HepG2 (cell line): Measurements from ENCODE around the gene INAFM2. TPM values are rescaled to one million over a fixed set of nuclear protein-coding genes. Genes with fewer than 3 reads are reported as not detected.

Experiments
- ATAC-seq: fragments of 200-7000 bp; cut with Tn5 transposase; 3 replicates; pipeline ENCODE4 v1.9.1; 2020; ENCODE audit warnings: mild to moderate bottlenecking, moderate library complexity
- BruUV-seq: library from RNA; stranded (reverse); fragments of 400-500 nt; replicated peaks from 2 replicates; lab custom pipeline; 2021; lab: Mats Ljungman, UMichigan
- CTCF ChIA-PET: fragments of 300-600 bp; formaldehyde crosslinking; extraction: SDS; loops from one replicate; lab custom pipeline; 2021; ENCODE audit warnings: low total read pairs, inconsistent platforms, low intra/inter-chr PET ratio; lab: Yijun Ruan, JAX
- POLR2A ChIA-PET: fragments of 350-600 bp; sonication (Branson Sonifier 250); formaldehyde crosslinking; loops from one replicate; lab custom pipeline; 2020; ENCODE audit warnings: antibody characterized with exemption, inconsistent platforms; lab: Yijun Ruan, JAX
- DNase-seq: peaks from one replicate; pipeline ENCODE4 v3.0.0-alpha.2; 2015; ENCODE audit warnings: low spot score
- FAIRE-seq: peaks from 3 replicates; lab custom pipeline; 2011; peaks lifted over from hg19 to GRCh38; lab: Jason Lieb, UNC
- H2AFZ ChIP-seq: one replicate; pipeline ENCODE4 v1.6.1; 2011; ENCODE audit warnings: low read length, inconsistent platforms
- H3K27ac ChIP-seq: fragments of 300-600 bp; 3 replicates; pipeline ENCODE4 v1.8.0; 2011; ENCODE audit warnings: mixed run types, mild to moderate bottlenecking, mixed read lengths, low read length, inconsistent platforms; ENCODE audit not compliant: insufficient read depth; ENCODE audit errors: extremely low read length
- H3K27me3 ChIP-seq, 2 experiments: fragments of 200-600 bp in 1 of 2; 2 replicates in 1 of 2; 3 replicates in 1 of 2; pipeline versions ENCODE4 v1.6.0 to v1.8.0; 2011; ENCODE audit warnings: low read length in 2 of 2, mild to moderate bottlenecking in 2 of 2, moderate library complexity in 2 of 2, inconsistent platforms in 1 of 2; ENCODE audit not compliant: insufficient read depth in 2 of 2, control insufficient read depth in 1 of 2
- H3K36me3 ChIP-seq, 2 experiments: fragments of 200-600 bp in 1 of 2; replicated peaks in 1 of 2; 2 replicates in 1 of 2; 3 replicates in 1 of 2; pipeline versions ENCODE4 v1.5.1 to v1.8.0; 2011; ENCODE audit warnings: low read length in 2 of 2, inconsistent platforms in 1 of 2; ENCODE audit not compliant: insufficient read depth in 2 of 2, control insufficient read depth in 1 of 2
- H3K4me1 ChIP-seq: 2 replicates; pipeline ENCODE4 v1.5.1; 2012; ENCODE audit warnings: low read length, inconsistent platforms; ENCODE audit not compliant: insufficient read depth
- H3K4me2 ChIP-seq: 2 replicates; pipeline ENCODE4 v1.6.0; 2011; ENCODE audit warnings: low read depth, low read length, inconsistent platforms
- H3K4me3 ChIP-seq, 3 experiments: fragments of 200-600 bp in 1 of 3; sonication (generic), shearing (Covaris generic) in 1 of 3; replicated peaks in 1 of 3; 2 replicates each; pipeline ENCODE4 v1.5.1; 2011 to 2016; ENCODE audit warnings: low read length in 3 of 3, inconsistent platforms in 2 of 3, low read depth in 2 of 3, mild to moderate bottlenecking in 2 of 3, control low read depth in 1 of 3, mixed read lengths in 1 of 3; ENCODE audit not compliant: insufficient read depth in 1 of 3
- H3K79me2 ChIP-seq: one replicate; pipeline ENCODE4 v1.6.1; 2011; ENCODE audit warnings: low read length, inconsistent platforms; ENCODE audit not compliant: insufficient read depth
- H3K9ac ChIP-seq: 2 replicates; pipeline ENCODE4 v1.6.0; 2011; ENCODE audit warnings: mild to moderate bottlenecking, low read depth, low read length, inconsistent platforms; ENCODE audit not compliant: insufficient read depth
- H3K9me3 ChIP-seq: 2 replicates; pipeline ENCODE4 v1.5.1; 2012; ENCODE audit warnings: mild to moderate bottlenecking, low read length
- H4K20me1 ChIP-seq: 2 replicates; pipeline ENCODE4 v1.6.0; 2011; ENCODE audit warnings: inconsistent platforms, mild to moderate bottlenecking, low read length, moderate library complexity; ENCODE audit not compliant: insufficient read depth
- FOSL2 ChIP-seq: sonication (generic); formaldehyde crosslinking; IDR thresholded peaks from 2 replicates; pipeline ENCODE4 v1.4.0; 2020; ENCODE audit warnings: missing genetic modification reagents
- HBP1 ChIP-seq: IDR thresholded peaks from 2 replicates; pipeline ENCODE4 v1.6.1; 2016; ENCODE audit warnings: low read depth, control low read depth
- HNRNPUL1 ChIP-seq: fragments of 200-400 bp; formaldehyde crosslinking; IDR thresholded peaks from 2 replicates; pipeline ENCODE4 v1.6.1; 2017; ENCODE audit warnings: low read depth, mild to moderate bottlenecking, low read length, moderate library complexity
- IKZF4 ChIP-seq: sonication (generic); formaldehyde crosslinking; IDR thresholded peaks from 2 replicates; pipeline ENCODE4 v1.5.1; 2020; ENCODE audit warnings: borderline replicate concordance, mild to moderate bottlenecking, low read depth, missing genetic modification reagents; ENCODE audit errors: not compliant biosample characterization
- ZNF180 ChIP-seq: sonication (generic); formaldehyde crosslinking; IDR thresholded peaks from 2 replicates; pipeline ENCODE4 v1.4.0; 2020; ENCODE audit warnings: low read depth, missing genetic modification reagents, borderline replicate concordance
- WGBS: methylation state at CpG from one replicate; pipeline ENCODE4 v1.1.6; 2017; ENCODE audit warnings: low lambda C conversion rate; 5-methylcytosine and 5-hydroxymethylcytosine counted together
- in situ Hi-C: cut with HindIII; loops from 2 replicates; pipeline ENCODE4 v1.10.0; 2017; ENCODE audit warnings: low pct_unique_long_range_greater_than_20kb; ENCODE audit not compliant: extremely low pct_ligation_motif_present
- intact Hi-C: fragments of 100-400 bp; cut with micrococcal nuclease; formaldehyde crosslinking; loops from one replicate; pipeline ENCODE4 v1.10.0; 2022; ENCODE audit not compliant: unreplicated experiment
- polyA plus RNA-seq, 8 experiments: library from polyadenylated mRNA; depleted of rRNA in 3 of 8; stranded (reverse) in 7 of 8; unstranded in 1 of 8; fragments of >200 nt; fragmentation: Illumina TruSeq in 4 of 8; extraction: Trizol in 4 of 8; gene quantifications; 2 replicates each; pipeline versions ENCODE4 v1.2.1 to v1.2.3, GENCODE V29; 2011 to 2016; ENCODE audit warnings: low read depth in 4 of 8, missing spikeins in 1 of 8, mixed read lengths in 1 of 8; ENCODE audit not compliant: insufficient read depth in 1 of 8
- total RNA-seq, 5 experiments: library from RNA; depleted of rRNA; stranded (reverse); fragments of >200 nt; fragmentation: Illumina TruSeq; extraction: Trizol; gene quantifications; 2 replicates each; pipeline ENCODE4 v1.2.3, GENCODE V29; 2016; ENCODE audit warnings: low read depth in 1 of 5
- TF ChIP-seq, protein P1 (sequence below): IDR thresholded peaks from 2 replicates; pipeline ENCODE4 v1.6.1; 2016; ENCODE audit warnings: low read depth, missing genetic modification reagents, missing compliant biosample characterization

The INAFM2 gene
- total and polyA plus RNA-seq, 2 of the 13 experiments (the other 11 are each of a cell fraction or from before 2014, with no cell fraction given) = 5.5 to 6.5 TPM

GRCh38 chr15:40327457-40327856 is 4.0 kb downstream of the INAFM2 start:
- ATAC-seq = no peak
- Histone ChIP-seq H3K27ac (no peak overlapping the region), H3K4me1 (peaks cover 31% of the 10 kb centered on the region), H4K20me1 (no peaks in the 10 kb centered on the region), H3K9me3 (no peaks in the 10 kb centered on the region), H2AFZ (no peak overlapping the region), H3K9ac (no peak overlapping the region), H3K4me2 (no peak overlapping the region), H3K79me2 (no peaks in the 10 kb centered on the region), H3K27me3 (peaks cover 0 to 1% of the 10 kb centered on the region in 2 experiments; a peak in 1 of 5 replicates), H3K4me3 (no peak overlapping the region), H3K36me3 (no peaks in the 10 kb centered on the region)
- 88% methylated on average over 6 of the region's 6 CpGs for WGBS
- POLR2A ChIA-PET = interaction anchor here (3.3 kb wide), 1 partner anchor 12 kb away, joined by 21 read pairs; the partner anchor contains the start of gene CCDC9B
- in situ Hi-C loops (no loop called here), intact Hi-C loops (no loop called here)
- DNase-seq = no peak
- no TSS peak for BruUV-seq
- FAIRE-seq = no peak
- CTCF ChIA-PET = no interaction called here
- TF ChIP-seq IKZF4 (CRISPR knock-in tag) = no peak
- no peak for TF ChIP-seq HNRNPUL1
- no peak for TF ChIP-seq HBP1
- TF ChIP-seq ZNF180 (CRISPR knock-in tag) = no peak
- TF ChIP-seq FOSL2 (CRISPR knock-in tag) = no peak
- TF ChIP-seq, protein P1, sequence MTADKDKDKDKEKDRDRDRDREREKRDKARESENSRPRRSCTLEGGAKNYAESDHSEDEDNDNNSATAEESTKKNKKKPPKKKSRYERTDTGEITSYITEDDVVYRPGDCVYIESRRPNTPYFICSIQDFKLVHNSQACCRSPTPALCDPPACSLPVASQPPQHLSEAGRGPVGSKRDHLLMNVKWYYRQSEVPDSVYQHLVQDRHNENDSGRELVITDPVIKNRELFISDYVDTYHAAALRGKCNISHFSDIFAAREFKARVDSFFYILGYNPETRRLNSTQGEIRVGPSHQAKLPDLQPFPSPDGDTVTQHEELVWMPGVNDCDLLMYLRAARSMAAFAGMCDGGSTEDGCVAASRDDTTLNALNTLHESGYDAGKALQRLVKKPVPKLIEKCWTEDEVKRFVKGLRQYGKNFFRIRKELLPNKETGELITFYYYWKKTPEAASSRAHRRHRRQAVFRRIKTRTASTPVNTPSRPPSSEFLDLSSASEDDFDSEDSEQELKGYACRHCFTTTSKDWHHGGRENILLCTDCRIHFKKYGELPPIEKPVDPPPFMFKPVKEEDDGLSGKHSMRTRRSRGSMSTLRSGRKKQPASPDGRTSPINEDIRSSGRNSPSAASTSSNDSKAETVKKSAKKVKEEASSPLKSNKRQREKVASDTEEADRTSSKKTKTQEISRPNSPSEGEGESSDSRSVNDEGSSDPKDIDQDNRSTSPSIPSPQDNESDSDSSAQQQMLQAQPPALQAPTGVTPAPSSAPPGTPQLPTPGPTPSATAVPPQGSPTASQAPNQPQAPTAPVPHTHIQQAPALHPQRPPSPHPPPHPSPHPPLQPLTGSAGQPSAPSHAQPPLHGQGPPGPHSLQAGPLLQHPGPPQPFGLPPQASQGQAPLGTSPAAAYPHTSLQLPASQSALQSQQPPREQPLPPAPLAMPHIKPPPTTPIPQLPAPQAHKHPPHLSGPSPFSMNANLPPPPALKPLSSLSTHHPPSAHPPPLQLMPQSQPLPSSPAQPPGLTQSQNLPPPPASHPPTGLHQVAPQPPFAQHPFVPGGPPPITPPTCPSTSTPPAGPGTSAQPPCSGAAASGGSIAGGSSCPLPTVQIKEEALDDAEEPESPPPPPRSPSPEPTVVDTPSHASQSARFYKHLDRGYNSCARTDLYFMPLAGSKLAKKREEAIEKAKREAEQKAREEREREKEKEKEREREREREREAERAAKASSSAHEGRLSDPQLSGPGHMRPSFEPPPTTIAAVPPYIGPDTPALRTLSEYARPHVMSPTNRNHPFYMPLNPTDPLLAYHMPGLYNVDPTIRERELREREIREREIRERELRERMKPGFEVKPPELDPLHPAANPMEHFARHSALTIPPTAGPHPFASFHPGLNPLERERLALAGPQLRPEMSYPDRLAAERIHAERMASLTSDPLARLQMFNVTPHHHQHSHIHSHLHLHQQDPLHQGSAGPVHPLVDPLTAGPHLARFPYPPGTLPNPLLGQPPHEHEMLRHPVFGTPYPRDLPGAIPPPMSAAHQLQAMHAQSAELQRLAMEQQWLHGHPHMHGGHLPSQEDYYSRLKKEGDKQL (CRISPR knock-in tag) = no peak
